Activated B cell treated with CpG ODN at 0.5 μM for 24 hours (primary cell): ENCODE measurements around the gene PTBP3. TPM values are rescaled to one million over a fixed set of nuclear protein-coding genes. Genes with fewer than 3 reads are reported as not detected.

Experiments
- ATAC-seq: fragments of 200-7000 bp; cut with Tn5 transposase; one replicate; pipeline ENCODE4 v1.10.0; 2021; ENCODE audit warnings: low read depth, mild to moderate bottlenecking, moderate library complexity
- CTCF ChIA-PET: fragments of 350-600 bp; sonication (Branson Sonifier 250); formaldehyde crosslinking; loops from one replicate; lab custom pipeline; 2021; ENCODE audit warnings: antibody characterized with exemption; lab: Charles Lee
- POLR2A ChIA-PET: fragments of 350-600 bp; sonication (Branson Sonifier 250); formaldehyde crosslinking; loops from one replicate; lab custom pipeline; 2021; ENCODE audit warnings: antibody characterized with exemption; lab: Charles Lee
- DNase-seq: peaks from one replicate; pipeline ENCODE4 v3.0.0; 2022
- H3K27ac Mint-ChIP-seq: one replicate; pipeline ENCODE4 v1.8.0; 2020; ENCODE audit warnings: mixed read lengths
- H3K27me3 Mint-ChIP-seq: one replicate; pipeline ENCODE4 v1.8.0; 2021; ENCODE audit warnings: mixed read lengths
- H3K36me3 Mint-ChIP-seq: one replicate; pipeline ENCODE4 v1.8.0; 2021; ENCODE audit warnings: low read depth, mixed read lengths
- H3K4me1 Mint-ChIP-seq: one replicate; pipeline ENCODE4 v1.8.0; 2021; ENCODE audit warnings: mixed read lengths
- H3K4me3 Mint-ChIP-seq: one replicate; pipeline ENCODE4 v1.8.0; 2020; ENCODE audit warnings: mild to moderate bottlenecking, mixed read lengths
- H3K9me3 Mint-ChIP-seq: one replicate; pipeline ENCODE4 v1.8.0; 2020; ENCODE audit warnings: mixed read lengths
- CTCF ChIP-seq: fragments of 200-600 bp; IDR thresholded peaks from one replicate; pipeline ENCODE4 v1.8.0; 2022; ENCODE audit warnings: antibody characterized with exemption, mild to moderate bottlenecking
- intact Hi-C: fragments of 100-400 bp; cut with micrococcal nuclease; formaldehyde crosslinking; loops from one replicate; pipeline ENCODE4 v1.15.1; 2024
- total RNA-seq: library from RNA; stranded (reverse); gene quantifications from 2 replicates; pipeline ENCODE4 v1.2.3, GENCODE V29; 2022

Gene PTBP3
- total RNA-seq, 1 donor from 2014 or later: 106 TPM

GRCh38 chr9:112337547-112337946 lies 4.1 kb upstream of the PTBP3 start:
- Mint-ChIP-seq H3K9me3 (no peaks in the 10 kb centered on the region), H3K36me3 (peaks cover 3% of the 10 kb centered on the region), H3K4me1 (peaks cover 6% of the 10 kb centered on the region), H3K27ac (no peak overlapping the region), H3K4me3 (no peak overlapping the region), H3K27me3 (no peaks in the 10 kb centered on the region)
- intact Hi-C loops: loop anchor here (10.0 kb wide), 1 partner anchor 413 kb away; no protein-coding TSS in a partner anchor
- ChIA-PET CTCF (interaction anchor here (1.3 kb wide), 1 partner anchor 225 kb away, joined by 3 read pairs; no protein-coding TSS in a partner anchor), POLR2A (no interaction called here)
- DNase-seq (no peak), ATAC-seq (no peak)
- no peak for TF ChIP-seq CTCF

DNA sequence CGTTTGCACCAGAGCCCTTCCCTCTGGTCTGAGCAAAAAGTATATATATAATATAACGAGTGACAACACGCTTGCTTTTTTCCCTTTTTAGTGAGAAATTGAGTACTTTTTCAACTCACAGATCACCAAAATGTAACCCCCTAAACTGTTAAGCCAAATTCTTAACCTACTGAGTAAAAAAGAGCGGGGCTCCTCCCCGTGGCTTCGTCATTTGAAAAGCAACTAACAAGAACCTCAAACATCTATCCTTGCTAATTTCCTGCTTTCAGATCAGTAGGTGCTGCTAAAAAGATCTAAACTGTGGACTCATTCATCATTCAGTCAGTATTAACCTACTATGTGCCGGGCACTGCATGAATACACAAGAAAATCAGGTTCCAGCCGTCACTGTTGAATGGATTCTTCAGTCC lies 1.0 kb upstream of the PTBP3 start:
- Mint-ChIP-seq H3K9me3 (no peaks in the 10 kb centered on the region), H3K27me3 (no peaks in the 10 kb centered on the region), H3K4me3 (peak overlapping the region; percentile 94), H3K27ac (peak overlapping the region; percentile 96), H3K36me3 (peaks cover 5% of the 10 kb centered on the region), H3K4me1 (peaks cover 36% of the 10 kb centered on the region)
- ATAC-seq (no peak), DNase-seq (no peak)
- CTCF ChIA-PET: no interaction called here
- POLR2A ChIA-PET: interaction anchor here (0.6 to 3.2 kb wide), 9 partner anchors 17 to 396 kb away, joined by 3 to 35 read pairs (median 5); partner anchors contain the start of gene HSDL2
- intact Hi-C loops: loop anchor here (1.0 to 10.0 kb wide), 9 partner anchors 14 to 574 kb away; partner anchors contain the start of gene INIP
- TF ChIP-seq CTCF: no peak

DNA sequence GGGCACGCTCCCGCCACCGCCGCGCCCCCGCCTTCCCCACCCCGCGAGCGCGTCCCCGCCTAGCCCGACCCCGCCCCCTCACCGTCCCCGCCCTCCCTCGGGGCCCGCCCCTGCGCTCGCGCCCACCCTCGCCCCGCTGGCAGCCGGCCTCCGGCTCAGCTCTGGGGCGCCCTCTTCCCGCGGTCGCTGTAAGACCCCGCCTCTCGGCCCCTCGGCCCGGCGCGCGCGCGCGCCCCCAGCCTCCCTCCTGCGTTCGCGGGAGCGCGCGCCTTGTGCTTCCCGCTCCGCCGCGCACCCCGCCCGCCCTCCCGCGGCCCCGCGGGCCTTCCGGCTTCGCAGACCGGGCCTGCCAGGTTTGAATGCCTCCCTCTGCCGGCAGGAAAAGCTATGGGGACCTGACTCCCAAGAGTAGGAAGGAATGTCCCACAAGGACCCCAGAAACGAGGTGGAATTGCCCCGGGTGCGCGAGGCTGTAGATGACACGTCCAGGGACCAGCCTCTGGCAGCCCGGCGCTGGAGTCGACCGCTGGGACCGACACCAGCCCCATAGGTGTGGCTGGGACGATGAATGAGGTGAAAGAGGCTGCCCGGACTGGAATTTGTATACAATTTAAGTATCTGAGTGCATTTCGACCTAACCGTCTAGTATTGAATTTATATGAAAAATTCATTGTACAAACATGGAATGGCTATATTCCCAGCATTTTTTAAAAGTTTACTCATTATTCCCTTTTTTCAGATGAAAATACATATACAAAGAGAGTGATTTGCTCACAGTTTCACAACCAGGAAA lies 416 bp upstream of the PTBP3 start:
- H3K4me3 Mint-ChIP-seq: peak overlapping the region; percentile 94
- ChIA-PET CTCF (interaction anchor here (1.1 to 1.2 kb wide), 3 partner anchors 236 to 417 kb away, joined by 3 to 12 read pairs (median 3); no protein-coding TSS in a partner anchor), POLR2A (interaction anchor here (0.6 to 3.2 kb wide), 24 partner anchors 9 to 475 kb away, joined by 3 to 35 read pairs (median 4); partner anchors contain the start of genes HSDL2, INIP, KIAA1958 and UGCG)
- no peaks in the 10 kb centered on the region for H3K9me3 Mint-ChIP-seq
- ATAC-seq (peak; percentile 87), DNase-seq (peak; percentile 85)
- intact Hi-C loops: loop anchor here (1.0 to 10.0 kb wide), 18 partner anchors 10 to 887 kb away; partner anchors contain the start of genes DNAJC25, ECPAS, FKBP15 and INIP
- H3K4me1 Mint-ChIP-seq: peaks cover 40% of the 10 kb centered on the region
- no peak for TF ChIP-seq CTCF
- H3K27ac Mint-ChIP-seq: peak overlapping the region; percentile 96
- peaks cover 5% of the 10 kb centered on the region for H3K36me3 Mint-ChIP-seq
- H3K27me3 Mint-ChIP-seq: no peaks in the 10 kb centered on the region

GRCh38 chr9:112332674-112332976 lies 794 bp downstream of the PTBP3 start:
- peaks cover 52% of the 10 kb centered on the region for H3K4me1 Mint-ChIP-seq

More at GRCh38 chr9:112332674-112332976, 794 bp downstream of the PTBP3 start:
- Mint-ChIP-seq H3K36me3 (peaks cover 5% of the 10 kb centered on the region), H3K9me3 (no peaks in the 10 kb centered on the region), H3K27ac (peak overlapping the region; percentile 85), H3K27me3 (no peaks in the 10 kb centered on the region), H3K4me3 (peak overlapping the region; percentile 87)
- ATAC-seq (no peak), DNase-seq (no peak)
- intact Hi-C loops: loop anchor here (2.0 to 10.0 kb wide), 7 partner anchors 115 to 848 kb away; partner anchors contain the start of genes ECPAS, KIAA1958 and SUSD1
- ChIA-PET CTCF (interaction anchor here (0.9 to 1.2 kb wide), 3 partner anchors 71 to 416 kb away, joined by 3 read pairs; no protein-coding TSS in a partner anchor), POLR2A (interaction anchor here (0.6 to 3.2 kb wide), 7 partner anchors 8 to 436 kb away, joined by 4 to 35 read pairs (median 6); partner anchors contain the start of genes HSDL2 and UGCG)
- TF ChIP-seq CTCF: no peak
